ENCODE results near the gene CACNB2.

Gene CACNB2

GRCh38 chr10:18306031-18306430, 165.8 kb downstream of the CACNB2 start:
- H3K4me2 ChIP-seq (ENCODE audit: low read length), result no peak overlapping the region
- no peaks in the 10 kb centered on the region for H3K36me3 ChIP-seq (ENCODE audit: control insufficient read depth, low read length)
- no peaks in the 10 kb centered on the region for H3K9me2 ChIP-seq (replicated peaks; ENCODE audit: control insufficient read depth, low read length)
- no peaks in the 10 kb centered on the region for H3K9me3 ChIP-seq (ENCODE audit: control insufficient read depth, insufficient read depth, low read length)
- H3K27me3 ChIP-seq (ENCODE audit: control insufficient read depth, low read length), result no peaks in the 10 kb centered on the region
- H4K20me1 ChIP-seq (ENCODE audit: control insufficient read depth, insufficient read depth, low read depth, low read length), result no peaks in the 10 kb centered on the region
- TF ChIP-seq EZH2phosphoT487 (IDR thresholded peaks at IDR 0.05; ENCODE audit: borderline replicate concordance, low read length), result no peak
- TF ChIP-seq CTCF (IDR thresholded peaks at IDR 0.05; ENCODE audit: low read depth, low read length, poor library complexity, severe bottlenecking), result no peak
- H3K4me1 ChIP-seq (ENCODE audit: control insufficient read depth, low read length), result no peaks in the 10 kb centered on the region
- H3K27ac ChIP-seq (ENCODE audit: low read depth, low read length), result no peak overlapping the region
- H3K4me3 ChIP-seq (ENCODE audit: low read length), result no peak overlapping the region
- H3K79me2 ChIP-seq (ENCODE audit: control insufficient read depth, low read length), result no peaks in the 10 kb centered on the region
- H3F3A ChIP-seq (ENCODE audit: control insufficient read depth, insufficient read depth), result no peaks in the 10 kb centered on the region

- no peaks in the 10 kb centered on the region for H3K9me2 ChIP-seq (replicated peaks; ENCODE audit: control insufficient read depth, low read length)
- no peak overlapping the region for H3K27ac ChIP-seq (ENCODE audit: low read depth, low read length)
- H3K36me3 ChIP-seq (ENCODE audit: control insufficient read depth, low read length), result no peaks in the 10 kb centered on the region
Measured at GRCh38 chr10:18308600-18308999, 168.4 kb downstream of the CACNB2 start.

GRCh38 chr10:18310761-18311160, 170.5 kb downstream of the CACNB2 start:
- Histone ChIP-seq H3K27me3 (ENCODE audit: control insufficient read depth, low read length) (peaks cover 7% of the 10 kb centered on the region), H3F3A (ENCODE audit: control insufficient read depth, insufficient read depth) (no peaks in the 10 kb centered on the region), H3K4me1 (ENCODE audit: control insufficient read depth, low read length) (peaks cover 6% of the 10 kb centered on the region; the same call in 1 of the 2 replicates), H3K9me2 (replicated peaks; ENCODE audit: control insufficient read depth, low read length) (no peaks in the 10 kb centered on the region), H3K36me3 (ENCODE audit: control insufficient read depth, low read length) (no peaks in the 10 kb centered on the region), H3K4me2 (ENCODE audit: low read length) (no peak overlapping the region), H3K9me3 (ENCODE audit: control insufficient read depth, insufficient read depth, low read length) (no peaks in the 10 kb centered on the region), H3K79me2 (ENCODE audit: control insufficient read depth, low read length) (no peaks in the 10 kb centered on the region), H3K27ac (ENCODE audit: low read depth, low read length) (no peak overlapping the region), H4K20me1 (ENCODE audit: control insufficient read depth, insufficient read depth, low read depth, low read length) (no peaks in the 10 kb centered on the region), H3K4me3 (ENCODE audit: low read length) (no peak overlapping the region)
- TF ChIP-seq EZH2phosphoT487 (IDR thresholded peaks at IDR 0.05; ENCODE audit: borderline replicate concordance, low read length), result no peak
- TF ChIP-seq CTCF (IDR thresholded peaks at IDR 0.05; ENCODE audit: low read depth, low read length, poor library complexity, severe bottlenecking), result no peak

More at GRCh38 chr10:18308600-18308999, 168.4 kb downstream of the CACNB2 start:
- Histone ChIP-seq H3K79me2 (ENCODE audit: control insufficient read depth, low read length) (no peaks in the 10 kb centered on the region), H3K4me3 (ENCODE audit: low read length) (no peak overlapping the region), H4K20me1 (ENCODE audit: control insufficient read depth, insufficient read depth, low read depth, low read length) (no peaks in the 10 kb centered on the region), H3K9me3 (ENCODE audit: control insufficient read depth, insufficient read depth, low read length) (no peaks in the 10 kb centered on the region), H3F3A (ENCODE audit: control insufficient read depth, insufficient read depth) (no peaks in the 10 kb centered on the region), H3K27me3 (ENCODE audit: control insufficient read depth, low read length) (peaks cover 4% of the 10 kb centered on the region), H3K4me1 (ENCODE audit: control insufficient read depth, low read length) (peaks cover 6% of the 10 kb centered on the region; the same call in 1 of the 2 replicates), H3K4me2 (ENCODE audit: low read length) (no peak overlapping the region)
- TF ChIP-seq CTCF (IDR thresholded peaks at IDR 0.05; ENCODE audit: low read depth, low read length, poor library complexity, severe bottlenecking), result no peak
- no peak for TF ChIP-seq EZH2phosphoT487 (IDR thresholded peaks at IDR 0.05; ENCODE audit: borderline replicate concordance, low read length)

Data from DOHH2 (cell line).